T-cell (primary cell): ENCODE data around the gene ANGEL2. TPM values are rescaled to one million over a fixed set of nuclear protein-coding genes. Genes with fewer than 3 reads are reported as not detected.

ENCODE experiments used
- ATAC-seq, 4 experiments: fragments of 200-7000 bp in 3 of 4; fragments of 150-1000 bp in 1 of 4; cut with Tn5 transposase; replicated peaks in 1 of 4; 1 replicate in 3 of 4; 2 replicates in 1 of 4; pipeline ENCODE4 v1.10.0; 2021; ENCODE audit warnings: moderate library complexity in 3 of 4, mild to moderate bottlenecking in 2 of 4, moderate number of reproducible peaks in 1 of 4
- CTCF ChIA-PET, 2 donors: fragments of 300-600 bp; sonication (Branson Sonifier 250); formaldehyde crosslinking; loops; one replicate each; lab custom pipeline; 2022; ENCODE audit warnings: antibody characterized with exemption in 2 of 2; lab: Charles Lee
- POLR2A ChIA-PET, 2 donors: fragments of 300-600 bp; sonication (Branson Sonifier 250); formaldehyde crosslinking; loops; one replicate each; lab custom pipeline; 2022; ENCODE audit warnings: antibody characterized with exemption in 2 of 2; lab: Charles Lee
- DNase-seq, 35 experiments: peaks; one replicate each; pipeline versions ENCODE4 v3.0.0 to v3.0.0-alpha.2; 2013 to 2023
- H3K27ac ChIP-seq: one replicate; pipeline ENCODE4 v1.5.1; 2013; ENCODE audit warnings: low read length
- H3K27me3 ChIP-seq, 2 experiments: replicated peaks in 1 of 2; 1 replicate in 1 of 2; 2 replicates in 1 of 2; pipeline versions ENCODE4 v1.6.1 to v1.7.0; 2013; ENCODE audit warnings: low read length in 1 of 2, mixed read lengths in 1 of 2; ENCODE audit not compliant: control insufficient read depth in 2 of 2, insufficient read depth in 2 of 2; ENCODE audit errors: extremely low read depth in 1 of 2
- H3K36me3 ChIP-seq, 2 donors: 1 replicate in 1 of 2; 2 replicates in 1 of 2; pipeline versions ENCODE4 v1.6.1 to v1.7.0; 2013; ENCODE audit warnings: low read length in 1 of 2; ENCODE audit not compliant: control insufficient read depth in 2 of 2, insufficient read depth in 1 of 2; ENCODE audit errors: extremely low read depth in 1 of 2
- H3K4me1 ChIP-seq, 2 experiments: 1 replicate in 1 of 2; 2 replicates in 1 of 2; pipeline versions ENCODE4 v1.6.1 to v1.7.0; 2013; ENCODE audit warnings: low read length in 2 of 2, mixed read lengths in 1 of 2; ENCODE audit not compliant: insufficient read depth in 2 of 2, control insufficient read depth in 1 of 2; ENCODE audit errors: extremely low read depth in 1 of 2
- H3K4me3 ChIP-seq, 2 donors: 1 replicate in 1 of 2; 2 replicates in 1 of 2; pipeline versions ENCODE4 v1.5.1 to v1.7.0; 2013; ENCODE audit warnings: mild to moderate bottlenecking in 2 of 2, low read length in 1 of 2, moderate library complexity in 1 of 2; ENCODE audit not compliant: control insufficient read depth in 1 of 2; ENCODE audit errors: extremely low read depth in 1 of 2
- H3K9me3 ChIP-seq: 2 replicates; pipeline ENCODE4 v1.7.0; 2013
- H3K27ac Mint-ChIP-seq, 2 donors: one replicate each; pipeline ENCODE4 v1.8.0; 2020 to 2021; ENCODE audit warnings: mild to moderate bottlenecking in 2 of 2, mixed read lengths in 2 of 2
- H3K27me3 Mint-ChIP-seq, 2 donors: one replicate each; pipeline ENCODE4 v1.8.0; 2021 to 2022; ENCODE audit warnings: mixed read lengths in 2 of 2
- H3K36me3 Mint-ChIP-seq: one replicate; pipeline ENCODE4 v1.8.0; 2021; ENCODE audit warnings: mixed read lengths
- H3K4me1 Mint-ChIP-seq, 3 donors: one replicate each; pipeline ENCODE4 v1.8.0; 2020 to 2022; ENCODE audit warnings: mixed read lengths in 3 of 3, mild to moderate bottlenecking in 1 of 3
- H3K4me3 Mint-ChIP-seq, 3 donors: one replicate each; pipeline ENCODE4 v1.8.0; 2020 to 2022; ENCODE audit warnings: mild to moderate bottlenecking in 3 of 3, mixed read lengths in 3 of 3, moderate library complexity in 3 of 3
- H3K9me3 Mint-ChIP-seq, 3 donors: one replicate each; pipeline ENCODE4 v1.8.0; 2020 to 2022; ENCODE audit warnings: mixed read lengths in 3 of 3
- WGBS: methylation state at CpG from one replicate; pipeline ENCODE4 v1.1.5; 2013; ENCODE audit warnings: missing lambda C conversion rate; ENCODE audit not compliant: insufficient coverage; 5-methylcytosine and 5-hydroxymethylcytosine counted together
- total RNA-seq, 35 experiments: library from RNA in 6 of 35; stranded (reverse) in 6 of 35; fragments of 120-200 nt in 1 of 35; gene quantifications; one replicate each; pipeline versions ENCODE4 v1.2.1 to v1.2.4 and lab custom pipeline; 2013 to 2026

ANGEL2 gene
- total RNA-seq, 5 donors from 2014 or later (not counting 1 experiment from before 2014, with no cell fraction given) = 58.2 to 73.8 (median 67.1) TPM

- peaks cover 12 to 27% of the 10 kb centered on the region in 2 donors for H3K27me3 Mint-ChIP-seq
- 87% methylated on average over 16 of the region's 18 CpGs for WGBS
- POLR2A ChIA-PET = no interaction called here
Observed at GRCh38 chr1:212959266-212960220, 56.1 kb downstream of the ANGEL2 start.

GRCh38 chr1:212958175-212958574 lies 57.5 kb downstream of the ANGEL2 start:
- peaks cover 20 to 37% of the 10 kb centered on the region in 2 donors for H3K27me3 Mint-ChIP-seq
- CTCF ChIA-PET = no interaction called here

More at GRCh38 chr1:212959266-212960220, 56.1 kb downstream of the ANGEL2 start:
- Histone ChIP-seq H3K36me3 (no peaks in the 10 kb centered on the region), H3K4me3 (no peak overlapping the region), H3K9me3 (no peaks in the 10 kb centered on the region), H3K4me1 (no peaks in the 10 kb centered on the region), H3K27me3 (peaks cover 0 to 41% of the 10 kb centered on the region in 2 experiments), H3K27ac (no peak overlapping the region)
- ATAC-seq (no peak), DNase-seq (no peak)
- H3K4me1 Mint-ChIP-seq = no peaks in the 10 kb centered on the region
- H3K36me3 Mint-ChIP-seq = no peaks in the 10 kb centered on the region
- H3K27ac Mint-ChIP-seq = no peak overlapping the region
- CTCF ChIA-PET = no interaction called here
- no peak overlapping the region for H3K4me3 Mint-ChIP-seq
- H3K9me3 Mint-ChIP-seq = no peaks in the 10 kb centered on the region

DNA sequence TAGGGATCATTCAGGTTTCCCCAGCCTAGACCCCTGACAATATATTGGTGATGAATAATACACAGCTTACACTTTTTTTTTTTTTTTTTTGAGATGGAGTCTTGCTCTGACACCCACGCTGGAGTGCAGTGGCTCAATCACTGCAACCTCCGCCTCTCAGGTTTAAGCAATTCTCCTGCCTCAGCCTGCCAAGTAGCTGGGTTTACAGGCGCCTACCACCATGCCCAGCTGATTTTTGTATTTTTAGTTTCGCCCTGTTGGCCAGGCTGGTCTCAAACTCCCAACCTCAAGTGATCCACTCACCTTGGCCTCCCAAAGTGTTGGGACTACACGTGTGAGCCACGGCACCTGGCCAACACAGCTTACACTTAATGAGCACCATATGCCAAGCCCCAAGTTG lies 58.1 kb downstream of the ANGEL2 start:
- ATAC-seq = no peak
- ChIA-PET CTCF (interaction anchor here in 1 of 2 donors (0.7 kb wide), 1 partner anchor 25 kb away, joined by 5 read pairs; no protein-coding TSS in a partner anchor), POLR2A (no interaction called here)

More at GRCh38 chr1:212958175-212958574, 57.5 kb downstream of the ANGEL2 start:
- no peak overlapping the region for H3K27ac ChIP-seq
- H3K36me3 ChIP-seq = no peaks in the 10 kb centered on the region
- no peaks in the 10 kb centered on the region for H3K9me3 ChIP-seq
- peaks cover 0 to under 1% (median 0%) of the 10 kb centered on the region in 3 donors for H3K4me1 Mint-ChIP-seq
- no peak for DNase-seq
- H3K36me3 Mint-ChIP-seq = no peaks in the 10 kb centered on the region
- ATAC-seq = no peak
- no peak overlapping the region for H3K4me3 ChIP-seq
- H3K4me1 ChIP-seq = no peaks in the 10 kb centered on the region
- H3K4me3 Mint-ChIP-seq = no peak overlapping the region
- WGBS = 51% methylated on average over 8 of the region's 10 CpGs
- POLR2A ChIA-PET = no interaction called here
- H3K9me3 Mint-ChIP-seq = no peaks in the 10 kb centered on the region
- no peak overlapping the region for H3K27ac Mint-ChIP-seq
- peaks cover 0 to 38% of the 10 kb centered on the region in 2 experiments for H3K27me3 ChIP-seq

DNA sequence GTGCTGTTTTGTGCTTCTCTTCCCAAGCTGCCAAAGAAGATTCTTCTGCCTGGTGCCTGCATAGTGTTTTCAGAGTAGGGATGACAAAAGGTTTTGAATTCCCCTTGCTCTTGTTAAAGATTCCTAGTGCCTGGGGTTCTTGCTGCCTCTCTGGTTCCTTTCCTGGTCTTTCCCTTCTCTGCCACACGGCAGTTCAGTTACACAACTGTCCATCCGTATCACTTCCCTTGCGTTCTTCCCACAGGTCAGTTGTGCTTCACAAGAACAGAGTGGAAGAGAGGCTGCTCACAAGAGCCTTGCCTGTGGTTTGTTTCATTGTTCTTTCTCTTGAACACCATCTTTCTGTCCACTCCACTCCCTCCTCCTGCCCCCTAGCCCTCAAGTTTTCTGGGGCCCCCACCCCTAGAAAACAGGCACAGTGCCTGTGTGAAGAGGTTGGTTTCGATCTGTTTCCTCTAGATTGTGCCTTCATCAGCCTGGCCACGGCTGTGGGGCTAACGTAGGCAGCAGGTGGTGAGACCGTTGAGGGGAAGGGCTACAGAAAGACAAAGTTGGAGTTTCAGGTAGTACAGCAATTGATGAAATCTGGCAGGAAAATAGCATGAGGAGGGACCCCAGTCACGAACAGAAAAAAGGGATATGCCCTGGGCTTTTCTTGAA lies 59.6 kb downstream of the ANGEL2 start:
- H3K4me1 ChIP-seq = peaks cover 0 to 5% of the 10 kb centered on the region in 2 experiments
- H3K36me3 ChIP-seq = no peaks in the 10 kb centered on the region
- ChIA-PET CTCF (no interaction called here), POLR2A (no interaction called here)
- H3K9me3 Mint-ChIP-seq = no peaks in the 10 kb centered on the region
- 34% methylated on average over 8 of the region's 8 CpGs for WGBS
- no peak overlapping the region for H3K4me3 Mint-ChIP-seq
- H3K4me3 ChIP-seq = no peak overlapping the region
- no peaks in the 10 kb centered on the region for H3K9me3 ChIP-seq
- ATAC-seq = no peak
- peaks cover 28 to 43% of the 10 kb centered on the region in 2 donors for H3K27me3 Mint-ChIP-seq
- peaks cover 2 to 39% of the 10 kb centered on the region in 2 experiments for H3K27me3 ChIP-seq
- no peaks in the 10 kb centered on the region for H3K36me3 Mint-ChIP-seq
- DNase-seq = no peak
- peaks cover 0 to 9% (median 5%) of the 10 kb centered on the region in 3 donors for H3K4me1 Mint-ChIP-seq
- H3K27ac Mint-ChIP-seq = no peak overlapping the region
- H3K27ac ChIP-seq = no peak overlapping the region

More for the DNA sequence above, 58.1 kb downstream of the ANGEL2 start:
- no peak overlapping the region for H3K4me3 ChIP-seq
- peaks cover 0 to 38% of the 10 kb centered on the region in 2 experiments for H3K27me3 ChIP-seq
- Mint-ChIP-seq H3K9me3 (no peaks in the 10 kb centered on the region), H3K4me1 (peaks cover 0 to 2% (median 0%) of the 10 kb centered on the region in 3 donors), H3K4me3 (no peak overlapping the region), H3K27ac (no peak overlapping the region), H3K27me3 (peaks cover 23 to 40% of the 10 kb centered on the region in 2 donors), H3K36me3 (no peaks in the 10 kb centered on the region)
- H3K4me1 ChIP-seq = no peaks in the 10 kb centered on the region
- DNase-seq = no peak
- 85% methylated on average over 4 of the region's 6 CpGs for WGBS
- H3K27ac ChIP-seq = no peak overlapping the region
- no peaks in the 10 kb centered on the region for H3K9me3 ChIP-seq
- no peaks in the 10 kb centered on the region for H3K36me3 ChIP-seq

- no peaks in the 10 kb centered on the region for H3K36me3 ChIP-seq
- no peaks in the 10 kb centered on the region for H3K36me3 Mint-ChIP-seq
- H3K27me3 ChIP-seq = peaks cover 2 to 49% of the 10 kb centered on the region in 2 experiments
- CTCF ChIA-PET = no interaction called here
- no peak for DNase-seq
- POLR2A ChIA-PET = no interaction called here
- H3K4me1 Mint-ChIP-seq = peaks cover 3 to 16% (median 9%) of the 10 kb centered on the region in 3 donors
- H3K27ac Mint-ChIP-seq = no peak overlapping the region
- H3K4me3 ChIP-seq = no peak overlapping the region
- H3K9me3 ChIP-seq = no peaks in the 10 kb centered on the region
- no peaks in the 10 kb centered on the region for H3K9me3 Mint-ChIP-seq
- WGBS = 100% methylated on average over 2 of the region's 3 CpGs
- H3K27me3 Mint-ChIP-seq = peaks cover 31 to 49% of the 10 kb centered on the region in 2 donors
- H3K4me1 ChIP-seq = peaks cover 0 to 15% of the 10 kb centered on the region in 2 experiments
- no peak overlapping the region for H3K27ac ChIP-seq
- H3K4me3 Mint-ChIP-seq = no peak overlapping the region
- no peak for ATAC-seq
Observed at GRCh38 chr1:212955098-212955497, 60.6 kb downstream of the ANGEL2 start.

DNA sequence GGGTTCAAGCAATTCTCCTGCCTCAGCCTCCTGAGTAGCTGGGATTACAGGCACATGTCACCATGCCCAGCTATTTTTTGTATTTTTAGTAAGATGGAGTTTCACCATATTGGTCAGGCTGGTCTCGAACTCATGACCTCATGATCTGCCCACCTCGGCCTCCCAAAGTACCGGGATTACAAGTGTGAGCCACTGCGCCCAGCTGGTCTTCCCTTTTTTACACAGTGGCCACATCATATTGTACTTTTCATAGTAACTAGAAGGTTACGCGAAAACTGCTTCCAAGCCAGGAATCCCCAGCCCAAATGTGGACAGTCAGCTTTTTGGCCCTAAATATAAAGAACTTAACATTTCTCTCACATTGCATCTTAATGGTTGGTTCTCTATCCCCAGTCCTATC lies 61.2 kb downstream of the ANGEL2 start:
- ChIA-PET POLR2A (no interaction called here), CTCF (no interaction called here)
- Mint-ChIP-seq H3K4me3 (no peak overlapping the region), H3K27ac (no peak overlapping the region), H3K4me1 (peaks cover 4 to 19% (median 13%) of the 10 kb centered on the region in 3 donors), H3K27me3 (peaks cover 32 to 54% of the 10 kb centered on the region in 2 donors), H3K36me3 (no peaks in the 10 kb centered on the region), H3K9me3 (no peaks in the 10 kb centered on the region)
- Histone ChIP-seq H3K36me3 (no peaks in the 10 kb centered on the region), H3K27ac (no peak overlapping the region), H3K27me3 (peaks cover 2 to 55% of the 10 kb centered on the region in 2 experiments), H3K4me1 (peaks cover 0 to 17% of the 10 kb centered on the region in 2 experiments), H3K4me3 (no peak overlapping the region), H3K9me3 (no peaks in the 10 kb centered on the region)
- no peak for ATAC-seq
- 87% methylated on average over 3 of the region's 6 CpGs for WGBS
- DNase-seq = no peak
